OCI-LY1 (cell line): ENCODE results near the gene BRI3BP.

Experiments
- CTCF ChIP-seq: fragments of 200-600 bp; sonication (generic), shearing (Covaris generic); IDR thresholded peaks from 2 replicates; pipeline ENCODE4 v1.5.1; 2017; ENCODE audit warnings: mild to moderate bottlenecking, antibody characterized with exemption, low read length, moderate library complexity, mixed read lengths
- EZH2 ChIP-seq: fragments of 200-600 bp; sonication (generic), shearing (Covaris generic); IDR thresholded peaks from 2 replicates; pipeline ENCODE4 v1.8.0; 2017; ENCODE audit warnings: borderline replicate concordance, mixed run types, mild to moderate bottlenecking, antibody characterized with exemption, low read length, moderate library complexity, mixed read lengths

GRCh38 chr12:125014526-125014925 lies 21.1 kb downstream of the BRI3BP start:
- TF ChIP-seq CTCF (no peak), EZH2 (no peak)
